ENCODE measurements around the gene NUDT17.
A peak's percentile ranks its signal among the peaks of the same experiment; 100 is the strongest.

The NUDT17 gene

DNA sequence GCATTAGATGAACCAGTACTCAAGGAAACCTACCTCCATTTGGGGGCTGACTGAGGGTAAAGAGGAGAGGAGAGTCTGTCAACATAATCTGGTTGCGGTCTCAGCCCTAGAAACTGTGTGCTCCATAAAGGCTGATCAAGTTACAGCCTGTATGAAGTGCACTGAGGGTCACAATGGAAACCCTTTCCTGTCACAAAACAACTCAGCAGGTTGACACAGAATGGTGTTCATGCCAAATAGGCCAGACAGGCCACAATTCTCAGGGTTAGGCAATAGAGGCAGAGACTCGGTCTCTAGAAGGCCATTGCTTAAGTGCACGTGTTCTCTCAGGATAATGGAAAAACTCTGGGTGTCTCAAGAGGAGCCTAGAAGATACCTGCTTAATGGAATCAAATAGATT lies 44.3 kb downstream of the NUDT17 start:
- peaks cover 15% of the 10 kb centered on the region for H3K4me1 ChIP-seq (ENCODE audit: control insufficient read depth, insufficient read depth, low read length)
- no peak overlapping the region for H3K4me3 ChIP-seq (ENCODE audit: low read depth, low read length)
- no peak for TF ChIP-seq ZNF837 (tag by site-specific recombination; IDR thresholded peaks at IDR 0.05)
- TF ChIP-seq ZNF112 (tag by site-specific recombination; IDR thresholded peaks at IDR 0.05) = no peak
- no peak for TF ChIP-seq BCL11A (tag by site-specific recombination; IDR thresholded peaks at IDR 0.05; ENCODE audit: low read depth)
- TF ChIP-seq, protein P1, sequence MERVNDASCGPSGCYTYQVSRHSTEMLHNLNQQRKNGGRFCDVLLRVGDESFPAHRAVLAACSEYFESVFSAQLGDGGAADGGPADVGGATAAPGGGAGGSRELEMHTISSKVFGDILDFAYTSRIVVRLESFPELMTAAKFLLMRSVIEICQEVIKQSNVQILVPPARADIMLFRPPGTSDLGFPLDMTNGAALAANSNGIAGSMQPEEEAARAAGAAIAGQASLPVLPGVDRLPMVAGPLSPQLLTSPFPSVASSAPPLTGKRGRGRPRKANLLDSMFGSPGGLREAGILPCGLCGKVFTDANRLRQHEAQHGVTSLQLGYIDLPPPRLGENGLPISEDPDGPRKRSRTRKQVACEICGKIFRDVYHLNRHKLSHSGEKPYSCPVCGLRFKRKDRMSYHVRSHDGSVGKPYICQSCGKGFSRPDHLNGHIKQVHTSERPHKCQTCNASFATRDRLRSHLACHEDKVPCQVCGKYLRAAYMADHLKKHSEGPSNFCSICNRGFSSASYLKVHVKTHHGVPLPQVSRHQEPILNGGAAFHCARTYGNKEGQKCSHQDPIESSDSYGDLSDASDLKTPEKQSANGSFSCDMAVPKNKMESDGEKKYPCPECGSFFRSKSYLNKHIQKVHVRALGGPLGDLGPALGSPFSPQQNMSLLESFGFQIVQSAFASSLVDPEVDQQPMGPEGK (tag by site-specific recombination; IDR thresholded peaks at IDR 0.05) = no peak
- TF ChIP-seq, protein P2, sequence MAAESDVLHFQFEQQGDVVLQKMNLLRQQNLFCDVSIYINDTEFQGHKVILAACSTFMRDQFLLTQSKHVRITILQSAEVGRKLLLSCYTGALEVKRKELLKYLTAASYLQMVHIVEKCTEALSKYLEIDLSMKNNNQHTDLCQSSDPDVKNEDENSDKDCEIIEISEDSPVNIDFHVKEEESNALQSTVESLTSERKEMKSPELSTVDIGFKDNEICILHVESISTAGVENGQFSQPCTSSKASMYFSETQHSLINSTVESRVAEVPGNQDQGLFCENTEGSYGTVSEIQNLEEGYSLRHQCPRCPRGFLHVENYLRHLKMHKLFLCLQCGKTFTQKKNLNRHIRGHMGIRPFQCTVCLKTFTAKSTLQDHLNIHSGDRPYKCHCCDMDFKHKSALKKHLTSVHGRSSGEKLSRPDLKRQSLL (tag by site-specific recombination; IDR thresholded peaks at IDR 0.05) = no peak
- TF ChIP-seq, protein P3, sequence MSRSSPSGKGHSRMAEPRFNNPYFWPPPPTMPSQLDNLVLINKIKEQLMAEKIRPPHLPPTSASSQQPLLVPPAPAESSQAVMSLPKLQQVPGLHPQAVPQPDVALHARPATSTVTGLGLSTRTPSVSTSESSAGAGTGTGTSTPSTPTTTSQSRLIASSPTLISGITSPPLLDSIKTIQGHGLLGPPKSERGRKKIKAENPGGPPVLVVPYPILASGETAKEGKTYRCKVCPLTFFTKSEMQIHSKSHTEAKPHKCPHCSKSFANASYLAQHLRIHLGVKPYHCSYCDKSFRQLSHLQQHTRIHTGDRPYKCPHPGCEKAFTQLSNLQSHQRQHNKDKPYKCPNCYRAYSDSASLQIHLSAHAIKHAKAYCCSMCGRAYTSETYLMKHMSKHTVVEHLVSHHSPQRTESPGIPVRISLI (tag by site-specific recombination; IDR thresholded peaks at IDR 0.05) = no peak
- no peak for TF ChIP-seq ZNF654 (tag by site-specific recombination; IDR thresholded peaks at IDR 0.05; ENCODE audit: low read depth)
- no peak for TF ChIP-seq ZNF621 (tag by site-specific recombination; IDR thresholded peaks at IDR 0.05)
- TF ChIP-seq, protein P4, sequence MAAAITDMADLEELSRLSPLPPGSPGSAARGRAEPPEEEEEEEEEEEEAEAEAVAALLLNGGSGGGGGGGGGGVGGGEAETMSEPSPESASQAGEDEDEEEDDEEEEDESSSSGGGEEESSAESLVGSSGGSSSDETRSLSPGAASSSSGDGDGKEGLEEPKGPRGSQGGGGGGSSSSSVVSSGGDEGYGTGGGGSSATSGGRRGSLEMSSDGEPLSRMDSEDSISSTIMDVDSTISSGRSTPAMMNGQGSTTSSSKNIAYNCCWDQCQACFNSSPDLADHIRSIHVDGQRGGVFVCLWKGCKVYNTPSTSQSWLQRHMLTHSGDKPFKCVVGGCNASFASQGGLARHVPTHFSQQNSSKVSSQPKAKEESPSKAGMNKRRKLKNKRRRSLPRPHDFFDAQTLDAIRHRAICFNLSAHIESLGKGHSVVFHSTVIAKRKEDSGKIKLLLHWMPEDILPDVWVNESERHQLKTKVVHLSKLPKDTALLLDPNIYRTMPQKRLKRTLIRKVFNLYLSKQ (tag by site-specific recombination; IDR thresholded peaks at IDR 0.05; ENCODE audit: borderline replicate concordance) = no peak
- no peak for TF ChIP-seq ZNF292 (tag by site-specific recombination; IDR thresholded peaks at IDR 0.05; ENCODE audit: borderline replicate concordance, low read depth)
- H3K27ac ChIP-seq (ENCODE audit: extremely low read depth, low read depth, low read length) = no peak overlapping the region
- no peaks in the 10 kb centered on the region for H3K36me3 ChIP-seq (ENCODE audit: control insufficient read depth in 2 of 2, insufficient read depth in 1 of 2, low read length in 2 of 2)
- CTCF ChIA-PET = interaction anchor here (0.6 to 11.9 kb wide), 6 partner anchors 9 to 125 kb away, joined by 3 to 222 read pairs (median 52); partner anchors contain the start of genes ITGA10 and NUDT17
- no peaks in the 10 kb centered on the region for H3K9me3 ChIP-seq (ENCODE audit: control insufficient read depth, insufficient read depth, low read depth, low read length)
- POLR2A ChIA-PET = no interaction called here

DNA sequence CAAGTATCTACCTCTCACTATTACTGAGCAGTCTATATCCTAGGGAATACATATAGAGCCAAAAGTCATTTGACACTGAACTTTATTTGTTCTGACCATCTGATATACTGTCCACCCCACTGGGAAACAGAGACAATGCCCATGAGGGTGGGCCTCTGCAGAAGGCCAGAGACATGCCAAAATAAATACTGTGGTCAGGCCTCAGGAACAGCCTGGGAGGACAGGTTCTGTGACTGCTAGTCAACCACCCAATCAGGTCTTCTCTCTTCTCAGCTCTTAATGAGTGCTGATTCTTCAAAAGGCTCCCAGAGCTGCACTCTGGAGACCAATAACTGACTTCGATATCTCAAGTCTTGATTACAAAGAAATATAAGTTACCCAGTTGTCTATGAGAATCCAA lies 45.7 kb downstream of the NUDT17 start:
- no peak overlapping the region for H3K4me3 ChIP-seq (ENCODE audit: low read depth, low read length)
- H3K36me3 ChIP-seq (ENCODE audit: control insufficient read depth in 2 of 2, insufficient read depth in 1 of 2, low read length in 2 of 2) = no peaks in the 10 kb centered on the region
- H3K4me1 ChIP-seq (ENCODE audit: control insufficient read depth, insufficient read depth, low read length) = peaks cover 15% of the 10 kb centered on the region
- POLR2A ChIA-PET = interaction anchor here (0.6 to 2.7 kb wide), 10 partner anchors 10 to 147 kb away, joined by 3 to 41 read pairs (median 6); partner anchors contain the start of genes ANKRD34A, LIX1L, PIAS3 and POLR3GL
- CTCF ChIA-PET = interaction anchor here (0.5 to 11.9 kb wide), 37 partner anchors 10 to 144 kb away, joined by 3 to 222 read pairs (median 5); partner anchors contain the start of genes ANKRD34A, HJV, ITGA10 and LIX1L
- H3K27ac ChIP-seq (ENCODE audit: extremely low read depth, low read depth, low read length) = peak overlapping the region; percentile 66
- TF ChIP-seq ZIC2 (tag by site-specific recombination; IDR thresholded peaks at IDR 0.05) (peak; percentile 65), OSR2 (tag by site-specific recombination; IDR thresholded peaks at IDR 0.05) (peak; percentile 75), ZNF2 (tag by site-specific recombination; IDR thresholded peaks at IDR 0.05) (no peak), ZNF501 (tag by site-specific recombination; IDR thresholded peaks at IDR 0.05) (no peak), ZNF146 (tag by site-specific recombination; IDR thresholded peaks at IDR 0.05) (no peak), FEZF1 (tag by site-specific recombination; IDR thresholded peaks at IDR 0.05) (peak; percentile 63; the same call in 1 of the 2 replicates), GLIS1 (tag by site-specific recombination; IDR thresholded peaks at IDR 0.05) (peak; percentile 40; the same call in 1 of the 2 replicates), ZNF366 (tag by site-specific recombination; conservative IDR thresholded peaks at IDR 0.05) (no peak), ZNF341 (tag by site-specific recombination; IDR thresholded peaks at IDR 0.05; ENCODE audit: low read depth) (peak; percentile 59; the same call in 1 of the 2 replicates)
- TF ChIP-seq, protein P5, sequence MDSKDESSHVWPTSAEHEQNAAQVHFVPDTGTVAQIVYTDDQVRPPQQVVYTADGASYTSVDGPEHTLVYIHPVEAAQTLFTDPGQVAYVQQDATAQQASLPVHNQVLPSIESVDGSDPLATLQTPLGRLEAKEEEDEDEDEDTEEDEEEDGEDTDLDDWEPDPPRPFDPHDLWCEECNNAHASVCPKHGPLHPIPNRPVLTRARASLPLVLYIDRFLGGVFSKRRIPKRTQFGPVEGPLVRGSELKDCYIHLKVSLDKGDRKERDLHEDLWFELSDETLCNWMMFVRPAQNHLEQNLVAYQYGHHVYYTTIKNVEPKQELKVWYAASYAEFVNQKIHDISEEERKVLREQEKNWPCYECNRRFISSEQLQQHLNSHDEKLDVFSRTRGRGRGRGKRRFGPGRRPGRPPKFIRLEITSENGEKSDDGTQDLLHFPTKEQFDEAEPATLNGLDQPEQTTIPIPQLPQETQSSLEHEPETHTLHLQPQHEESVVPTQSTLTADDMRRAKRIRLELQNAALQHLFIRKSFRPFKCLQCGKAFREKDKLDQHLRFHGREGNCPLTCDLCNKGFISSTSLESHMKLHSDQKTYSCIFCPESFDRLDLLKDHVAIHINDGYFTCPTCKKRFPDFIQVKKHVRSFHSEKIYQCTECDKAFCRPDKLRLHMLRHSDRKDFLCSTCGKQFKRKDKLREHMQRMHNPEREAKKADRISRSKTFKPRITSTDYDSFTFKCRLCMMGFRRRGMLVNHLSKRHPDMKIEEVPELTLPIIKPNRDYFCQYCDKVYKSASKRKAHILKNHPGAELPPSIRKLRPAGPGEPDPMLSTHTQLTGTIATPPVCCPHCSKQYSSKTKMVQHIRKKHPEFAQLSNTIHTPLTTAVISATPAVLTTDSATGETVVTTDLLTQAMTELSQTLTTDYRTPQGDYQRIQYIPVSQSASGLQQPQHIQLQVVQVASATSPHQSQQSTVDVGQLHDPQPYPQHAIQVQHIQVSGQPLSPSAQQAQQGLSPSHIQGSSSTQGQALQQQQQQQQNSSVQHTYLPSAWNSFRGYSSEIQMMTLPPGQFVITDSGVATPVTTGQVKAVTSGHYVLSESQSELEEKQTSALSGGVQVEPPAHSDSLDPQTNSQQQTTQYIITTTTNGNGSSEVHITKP (tag by site-specific recombination; IDR thresholded peaks at IDR 0.05) = no peak
- no peaks in the 10 kb centered on the region for H3K9me3 ChIP-seq (ENCODE audit: control insufficient read depth, insufficient read depth, low read depth, low read length)
